KBM-7 (cell line): ENCODE data around the gene AADACL3.
"Not testable (repeated sequence)": the region's sequence is repeated elsewhere in the genome, so short reads cannot be mapped to it uniquely, and the experiment has no call there.

Experiments
- DNase-seq: peaks from one replicate; pipeline ENCODE4 v3.0.0-alpha.2; 2015
- in situ Hi-C: fragments of 300-500 bp; cut with MboI; formaldehyde crosslinking; loops from 2 replicates; pipeline ENCODE4 v1.14.3; 2020; ENCODE audit warnings: low sequenced_read_pairs, low pct_unique_long_range_greater_than_20kb, mixed read lengths

AADACL3 gene, protein sequence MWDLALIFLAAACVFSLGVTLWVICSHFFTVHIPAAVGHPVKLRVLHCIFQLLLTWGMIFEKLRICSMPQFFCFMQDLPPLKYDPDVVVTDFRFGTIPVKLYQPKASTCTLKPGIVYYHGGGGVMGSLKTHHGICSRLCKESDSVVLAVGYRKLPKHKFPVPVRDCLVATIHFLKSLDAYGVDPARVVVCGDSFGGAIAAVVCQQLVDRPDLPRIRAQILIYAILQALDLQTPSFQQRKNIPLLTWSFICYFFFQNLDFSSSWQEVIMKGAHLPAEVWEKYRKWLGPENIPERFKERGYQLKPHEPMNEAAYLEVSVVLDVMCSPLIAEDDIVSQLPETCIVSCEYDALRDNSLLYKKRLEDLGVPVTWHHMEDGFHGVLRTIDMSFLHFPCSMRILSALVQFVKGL

GRCh38 chr1:12715896-12716437, at the start of gene AADACL3:
AADACL3 (plus strand) TSS chr1:12716110; CDS start chr1:12716177, 67 bp downstream.
- in situ Hi-C loops, result no loop called here
- no peak for DNase-seq

GRCh38 chr1:12666141-12666735, 49.7 kb upstream of the AADACL3 start:
- DNase-seq, result no peak
- in situ Hi-C loops, result no loop called here

- DNase-seq, result no peak
- in situ Hi-C loops, result no loop called here
These were observed 46.3 kb upstream of the AADACL3 start for GRCh38 chr1:12669529-12670068.

- no peak for DNase-seq
- in situ Hi-C loops, result no loop called here
These were observed 41.6 kb upstream of the AADACL3 start for GRCh38 chr1:12674358-12674757.

DNA sequence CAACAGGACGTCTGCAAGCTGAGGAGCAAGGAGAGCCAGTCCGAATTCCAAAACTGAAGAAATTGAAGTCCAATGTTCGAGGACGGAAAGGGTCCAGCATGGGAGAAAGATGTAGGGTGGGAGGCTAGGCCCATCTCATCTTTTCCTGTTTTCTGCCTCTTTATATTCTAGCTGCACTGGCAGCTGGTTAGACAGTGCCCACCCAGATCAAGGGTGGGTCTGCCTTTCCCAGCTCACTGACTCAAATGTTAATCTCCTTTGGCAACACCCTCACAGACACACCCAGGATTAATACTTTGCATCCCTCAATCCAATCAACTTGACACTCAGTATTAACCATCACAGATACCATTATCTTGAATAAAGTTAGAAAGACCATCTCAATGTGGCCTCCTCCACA, 39.8 kb upstream of the AADACL3 start:
- in situ Hi-C loops, DNase-seq: not testable (repeated sequence)

DNA sequence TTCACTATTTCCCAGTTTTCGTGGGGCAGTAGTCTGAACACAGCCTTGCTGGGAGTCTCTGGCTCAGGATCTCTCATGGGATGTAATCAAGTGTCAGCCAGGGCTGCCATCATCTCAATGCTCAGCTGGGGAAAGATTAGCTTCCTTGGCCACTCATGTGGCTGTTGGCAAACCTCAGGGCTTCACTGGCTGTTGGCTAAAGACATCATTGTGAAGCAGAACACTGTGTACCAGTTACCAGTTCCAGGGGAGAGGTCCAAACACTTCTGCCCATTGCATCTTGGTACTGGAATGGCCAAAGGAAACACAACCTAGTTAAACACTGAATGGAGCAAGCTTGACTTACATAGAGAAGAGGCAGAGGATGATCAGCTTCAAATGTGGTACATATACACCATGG, 38.3 kb upstream of the AADACL3 start:
- no peak for DNase-seq
- in situ Hi-C loops, result no loop called here

GRCh38 chr1:12678350-12678749, 37.6 kb upstream of the AADACL3 start:
- DNase-seq, result no peak
- in situ Hi-C loops, result no loop called here

- DNase-seq, result no peak
- in situ Hi-C loops, result no loop called here
These were observed 37.1 kb upstream of the AADACL3 start for GRCh38 chr1:12678820-12679219.

GRCh38 chr1:12690156-12690555, 25.8 kb upstream of the AADACL3 start:
- in situ Hi-C loops, result no loop called here
- DNase-seq, result no peak

DNA sequence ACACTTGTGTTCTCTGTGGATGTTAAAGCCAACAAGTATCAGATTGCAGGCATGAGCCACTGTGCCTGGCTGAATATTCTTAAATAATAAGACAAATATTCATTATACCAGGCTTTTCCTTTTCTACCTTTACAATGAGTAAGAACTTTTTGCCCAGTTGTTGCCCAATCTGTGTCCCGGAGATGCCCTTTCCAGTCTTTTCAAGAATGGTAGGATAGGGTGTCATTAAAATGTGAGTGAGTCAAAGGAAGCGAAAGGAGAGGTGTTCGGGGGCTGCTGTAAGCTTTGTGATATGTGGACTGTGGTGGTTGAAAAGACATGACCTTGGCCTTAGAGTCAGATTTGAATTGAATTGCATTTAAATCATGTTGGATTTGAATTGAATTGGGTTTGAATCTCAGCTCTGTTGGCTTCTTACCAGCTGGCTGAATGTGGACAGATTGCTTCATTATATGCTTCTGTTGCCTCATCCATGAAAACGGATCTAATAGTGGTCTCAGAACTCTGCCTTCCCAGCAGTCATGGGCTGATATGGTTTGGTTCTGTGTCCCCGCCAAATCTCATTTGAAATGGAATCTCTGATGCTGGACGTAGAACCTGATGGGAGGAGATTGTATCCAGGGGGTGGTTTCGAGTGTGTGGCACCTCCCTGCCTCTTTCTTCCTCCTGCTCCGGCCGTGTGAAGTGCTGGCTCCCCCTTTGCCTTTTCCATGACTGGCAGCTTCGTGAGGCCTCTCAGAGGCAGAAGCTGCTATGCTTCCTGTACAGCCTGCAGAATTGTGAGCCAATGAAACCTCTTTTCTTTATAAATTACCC, 22.7 kb upstream of the AADACL3 start:
- in situ Hi-C loops, result no loop called here
- no peak for DNase-seq

GRCh38 chr1:12696658-12697057, 19.3 kb upstream of the AADACL3 start:
- DNase-seq, result no peak
- in situ Hi-C loops, result no loop called here

- DNase-seq, result no peak
- in situ Hi-C loops, result no loop called here
These were observed 18.5 kb upstream of the AADACL3 start for GRCh38 chr1:12697397-12697796.

DNA sequence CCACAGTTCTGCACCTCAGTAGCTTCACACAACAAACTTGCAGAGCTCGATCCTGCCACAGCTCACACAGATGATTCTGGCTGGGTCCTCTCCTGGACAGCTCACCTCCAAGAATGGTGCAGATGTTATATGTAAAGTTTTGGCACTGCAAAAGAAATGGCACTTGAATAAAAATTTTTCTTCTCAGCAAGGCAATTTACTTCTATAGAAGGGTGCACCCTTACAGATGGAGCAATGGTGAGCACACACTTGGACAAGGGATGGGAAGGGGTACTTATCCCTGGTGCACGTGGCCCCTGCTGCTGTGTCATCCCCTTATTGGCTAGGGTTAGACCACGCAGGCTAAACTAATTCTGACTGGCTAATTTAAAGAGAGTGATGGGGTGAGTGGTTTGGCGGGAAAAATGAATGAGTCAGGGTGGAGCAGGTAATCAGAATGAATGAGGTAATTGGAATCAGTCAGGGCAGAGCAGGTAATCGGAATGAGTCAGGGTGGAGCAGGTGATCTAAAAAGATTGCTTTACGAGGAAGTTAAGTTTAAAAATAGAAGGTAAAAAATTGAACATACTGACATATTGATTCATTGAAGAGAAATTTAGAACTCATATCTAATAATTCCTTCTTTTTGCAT, 12.0 kb upstream of the AADACL3 start:
- in situ Hi-C loops, result no loop called here
- DNase-seq, result no peak

- in situ Hi-C loops, result no loop called here
- no peak for DNase-seq
These were observed 9.8 kb upstream of the AADACL3 start for GRCh38 chr1:12706061-12706460.

- DNase-seq, result no peak
- in situ Hi-C loops, result no loop called here
These were observed 7.4 kb upstream of the AADACL3 start for GRCh38 chr1:12708396-12709090.

GRCh38 chr1:12709091-12709491, 6.8 kb upstream of the AADACL3 start:
- in situ Hi-C loops, result no loop called here
- no peak for DNase-seq

GRCh38 chr1:12709696-12710095, 6.2 kb upstream of the AADACL3 start:
- no peak for DNase-seq
- in situ Hi-C loops, result no loop called here

DNA sequence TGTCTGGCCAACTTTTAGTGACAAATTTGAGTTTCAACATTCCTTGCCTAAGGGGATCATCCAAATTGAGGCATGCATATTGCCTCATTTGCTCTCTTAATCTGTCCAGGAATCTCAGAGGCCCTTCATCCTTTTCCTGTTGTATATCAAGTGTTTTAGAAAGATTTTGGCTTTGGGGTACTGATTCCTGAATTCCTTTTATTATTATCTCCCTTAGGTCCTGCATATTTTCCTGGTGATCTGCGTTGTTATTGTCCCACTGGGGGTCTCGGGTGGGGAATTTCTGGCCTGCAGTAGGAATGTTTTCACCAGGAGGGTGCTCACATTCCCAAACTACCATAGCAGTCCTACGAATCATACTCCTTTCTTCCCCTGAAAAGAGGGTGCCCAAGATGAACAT, 4.4 kb upstream of the AADACL3 start:
- no peak for DNase-seq
- in situ Hi-C loops, result no loop called here

- in situ Hi-C loops, result no loop called here
- no peak for DNase-seq
These were observed 3.8 kb upstream of the AADACL3 start for GRCh38 chr1:12712076-12712475.
